Panc1 (cell line): ENCODE measurements around the gene EMILIN2.

Source experiments
- CTCF ChIP-seq: fragments of 450-650 bp; IDR thresholded peaks from 2 replicates; pipeline ENCODE4 v1.5.1; 2017; ENCODE audit warnings: mild to moderate bottlenecking
- POLR2AphosphoS5 ChIP-seq: IDR thresholded peaks from 2 replicates; pipeline ENCODE4 v1.6.1; 2012; ENCODE audit warnings: mild to moderate bottlenecking, low read depth, low read length, moderate library complexity
- TCF7L2 ChIP-seq: IDR thresholded peaks from 2 replicates; pipeline ENCODE4 v1.6.1; 2011; ENCODE audit warnings: mild to moderate bottlenecking, low read depth, low read length, inconsistent platforms

DNA sequence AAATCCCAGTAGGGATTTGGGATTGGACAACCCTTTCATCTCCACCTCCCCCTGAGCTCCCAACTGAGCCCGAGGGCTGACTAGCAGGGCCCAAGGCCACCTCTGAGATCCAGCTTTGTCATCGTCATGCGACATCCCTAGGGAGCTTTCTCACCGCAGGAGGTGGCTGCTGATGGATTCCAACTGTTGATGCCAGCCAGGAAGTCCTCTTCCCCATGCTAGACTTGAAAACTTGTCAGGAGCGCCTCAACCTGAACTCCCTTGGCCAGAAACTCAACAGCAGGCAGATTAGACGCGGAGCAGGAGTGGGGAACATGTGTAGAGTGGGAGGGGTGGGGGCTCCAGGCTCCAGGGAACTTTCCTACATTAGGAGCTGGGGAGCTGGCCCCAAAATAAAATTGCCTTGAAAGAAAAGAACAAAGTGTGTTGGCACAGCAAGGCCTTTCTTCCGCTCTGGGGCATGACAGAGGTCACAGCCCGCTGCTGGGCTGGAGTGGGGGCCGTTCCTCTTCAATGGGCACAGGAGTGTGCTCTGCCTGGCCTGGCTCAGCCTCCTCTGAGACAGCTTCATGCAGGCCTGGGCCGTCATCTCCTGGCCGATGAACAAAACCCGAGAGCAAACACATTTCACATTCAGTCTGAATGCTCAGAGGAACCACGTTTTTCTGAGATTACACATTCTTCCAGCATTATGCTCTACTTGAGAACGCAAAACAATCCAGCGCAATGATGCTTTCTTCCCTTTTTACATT, 34.5 kb downstream of the EMILIN2 start:
- TF ChIP-seq POLR2AphosphoS5, result no peak
- TF ChIP-seq CTCF, result no peak
- TF ChIP-seq TCF7L2, result no peak
